Stromal cell of bone marrow (primary cell): Measurements from ENCODE around the gene IFFO2.

ENCODE experiments used
- DNase-seq: peaks from one replicate; pipeline ENCODE4 v3.0.0-alpha.2; 2012; ENCODE audit warnings: low read depth

The IFFO2 gene

DNA sequence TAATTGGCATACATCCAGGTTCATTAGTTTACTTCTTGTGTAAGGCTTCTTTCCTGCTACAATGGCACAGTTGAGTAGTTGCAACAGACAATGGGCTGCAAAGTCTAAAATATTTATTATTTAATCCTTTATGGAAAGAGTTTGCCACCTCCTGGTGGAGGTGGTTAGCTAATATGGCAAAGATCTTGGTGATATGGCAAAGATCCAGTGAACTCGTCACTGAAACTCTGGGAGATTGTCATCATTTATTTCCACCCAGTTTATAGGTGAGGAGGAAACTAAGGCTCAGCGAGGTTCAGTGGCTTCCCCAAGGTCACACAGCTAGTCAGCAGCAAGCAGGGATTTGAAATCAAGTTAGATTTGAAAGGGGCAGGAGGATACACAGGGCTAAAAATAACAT, 16.1 kb upstream of the IFFO2 start:
- no peak for DNase-seq

- no peak for DNase-seq
Measured at GRCh38 chr1:18970762-18971161, 14.3 kb upstream of the IFFO2 start.

DNA sequence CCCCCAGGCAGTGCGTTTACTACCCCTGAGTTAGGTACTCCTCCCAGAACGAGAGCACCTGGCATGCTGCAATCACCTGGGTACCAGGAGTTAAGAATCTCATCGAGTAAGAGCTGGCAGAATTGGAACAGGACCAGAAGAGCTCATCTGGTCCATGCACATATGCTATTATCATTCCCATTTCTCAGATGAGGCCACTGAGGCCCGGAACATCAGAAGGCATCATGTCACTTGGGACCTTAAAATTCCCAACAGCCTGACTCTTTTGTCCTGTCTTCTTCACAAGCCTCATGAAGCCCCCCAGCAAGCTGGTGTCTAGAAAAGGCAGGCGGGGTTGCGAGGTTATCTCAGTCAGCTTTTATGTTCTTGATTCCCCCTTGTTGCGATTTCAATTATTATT, 13.9 kb upstream of the IFFO2 start:
- DNase-seq = no peak

DNA sequence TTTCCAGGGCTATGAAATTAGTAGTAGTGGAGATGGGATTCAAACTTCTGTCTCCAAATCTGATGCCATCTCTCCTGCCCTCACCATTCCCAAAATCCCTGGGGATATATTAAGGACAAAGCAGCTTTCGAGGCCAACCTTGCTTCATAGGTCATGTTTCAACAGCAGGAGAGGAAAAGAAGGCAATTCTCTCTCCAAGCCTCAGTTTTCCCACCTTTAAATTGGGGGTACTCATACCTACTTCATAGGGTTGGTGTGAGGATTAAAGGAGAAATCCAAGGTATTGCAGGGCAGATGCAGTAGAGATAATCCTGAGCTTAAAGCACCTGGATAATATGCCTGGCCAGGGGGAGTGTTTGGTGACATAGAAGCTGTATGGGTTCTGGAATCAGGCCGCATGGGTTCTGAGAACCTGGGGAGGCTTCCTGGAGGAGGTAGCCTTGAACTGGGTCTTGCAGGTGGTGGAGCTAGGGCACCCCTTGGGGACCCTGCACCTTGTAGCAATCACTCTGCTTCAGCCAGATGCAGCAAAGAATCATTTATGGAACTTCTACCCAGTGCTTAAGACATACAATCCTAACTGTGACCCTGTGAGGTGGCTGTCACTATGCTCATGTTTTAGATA, 10.7 kb upstream of the IFFO2 start:
- DNase-seq = no peak

- DNase-seq = no peak
Measured at GRCh38 chr1:18965206-18966173, 9.0 kb upstream of the IFFO2 start.

DNA sequence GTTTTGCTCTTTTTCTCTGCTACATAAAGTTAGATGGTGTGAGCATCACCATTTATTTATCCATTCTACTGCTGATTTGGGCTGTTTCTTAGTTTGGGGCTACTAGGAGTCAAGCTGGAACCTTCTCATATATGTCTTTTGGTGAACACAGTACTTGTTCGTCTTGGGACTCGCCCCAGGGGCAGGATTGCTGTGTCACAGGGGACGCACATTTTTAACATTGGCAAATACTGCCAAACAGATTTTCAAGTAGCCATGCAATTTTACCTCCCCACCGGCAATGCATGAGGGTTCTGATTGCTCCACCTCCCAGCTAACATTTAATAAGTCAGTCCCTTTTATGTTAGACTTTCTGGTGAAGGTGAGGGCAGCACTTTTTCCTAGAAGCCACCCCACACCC, 7.5 kb upstream of the IFFO2 start:
- DNase-seq = no peak

DNA sequence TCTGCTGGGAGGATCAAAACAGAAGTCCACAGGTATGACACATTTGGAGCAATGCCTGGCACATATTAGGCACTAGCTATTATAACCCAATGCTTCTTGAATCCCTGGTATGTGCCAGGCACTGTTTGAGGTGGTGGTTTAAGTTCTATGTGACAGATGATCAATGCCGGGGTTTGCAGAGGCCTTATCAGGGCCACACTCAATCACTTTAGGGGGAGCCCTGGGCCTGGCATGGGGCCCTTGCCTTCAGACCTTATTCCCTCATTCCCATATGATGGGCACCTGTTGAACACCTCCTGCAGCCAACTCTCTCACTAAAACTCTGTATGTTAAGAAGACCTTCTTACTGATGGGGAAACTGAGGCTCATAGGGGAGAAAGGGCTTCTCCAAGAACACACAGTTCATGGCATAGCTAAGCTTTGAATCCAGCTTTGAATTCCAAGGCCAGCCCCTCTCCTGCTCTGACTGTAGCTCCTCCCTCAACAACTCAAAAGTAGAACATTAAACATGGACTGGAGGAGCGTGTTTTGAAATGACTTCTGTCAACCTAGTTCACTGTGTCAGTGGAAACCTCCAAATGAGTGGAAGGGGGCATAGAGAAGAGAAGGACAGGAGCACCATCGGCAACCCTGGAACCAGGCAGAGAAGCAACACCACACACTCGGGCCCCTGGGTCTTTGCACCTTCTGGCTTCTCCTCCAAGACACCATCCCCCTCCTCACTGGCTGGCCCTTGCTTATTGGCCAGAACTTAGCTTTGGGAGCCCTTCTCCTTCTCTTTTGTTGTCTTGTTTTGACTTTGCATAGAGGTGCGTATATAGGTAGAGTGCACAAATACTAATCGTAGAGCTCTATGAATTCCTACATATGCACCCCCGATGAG, 6.6 kb upstream of the IFFO2 start:
- no peak for DNase-seq

GRCh38 chr1:18962121-18962721, 5.7 kb upstream of the IFFO2 start:
- DNase-seq = no peak

DNA sequence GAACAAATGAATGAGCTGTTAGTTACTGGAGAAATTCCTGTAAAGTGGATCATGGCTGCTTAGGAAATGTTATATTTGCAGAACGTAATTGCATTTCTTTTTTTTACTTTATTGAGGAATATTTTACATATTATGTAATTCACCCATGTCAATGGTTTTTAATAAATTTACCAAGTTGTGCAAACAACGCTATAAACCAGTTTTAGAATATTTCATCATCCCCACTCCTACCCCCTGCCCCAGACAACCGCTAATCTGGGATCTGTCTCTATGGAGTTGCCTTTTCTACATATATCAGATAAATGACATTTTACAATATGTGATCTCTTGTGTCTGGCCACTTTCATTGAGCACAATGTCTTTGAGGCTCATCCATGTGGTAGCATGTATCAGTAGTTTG, 4.3 kb upstream of the IFFO2 start:
- no peak for DNase-seq

- DNase-seq = no peak
Measured at GRCh38 chr1:18960409-18960808, 3.9 kb upstream of the IFFO2 start.

- no peak for DNase-seq
Measured at GRCh38 chr1:18959591-18959990, 3.1 kb upstream of the IFFO2 start.

- no peak for DNase-seq
Measured at GRCh38 chr1:18957532-18958300, 1.2 kb upstream of the IFFO2 start.

GRCh38 chr1:18957136-18957521, 653 bp upstream of the IFFO2 start:
- DNase-seq = no peak

DNA sequence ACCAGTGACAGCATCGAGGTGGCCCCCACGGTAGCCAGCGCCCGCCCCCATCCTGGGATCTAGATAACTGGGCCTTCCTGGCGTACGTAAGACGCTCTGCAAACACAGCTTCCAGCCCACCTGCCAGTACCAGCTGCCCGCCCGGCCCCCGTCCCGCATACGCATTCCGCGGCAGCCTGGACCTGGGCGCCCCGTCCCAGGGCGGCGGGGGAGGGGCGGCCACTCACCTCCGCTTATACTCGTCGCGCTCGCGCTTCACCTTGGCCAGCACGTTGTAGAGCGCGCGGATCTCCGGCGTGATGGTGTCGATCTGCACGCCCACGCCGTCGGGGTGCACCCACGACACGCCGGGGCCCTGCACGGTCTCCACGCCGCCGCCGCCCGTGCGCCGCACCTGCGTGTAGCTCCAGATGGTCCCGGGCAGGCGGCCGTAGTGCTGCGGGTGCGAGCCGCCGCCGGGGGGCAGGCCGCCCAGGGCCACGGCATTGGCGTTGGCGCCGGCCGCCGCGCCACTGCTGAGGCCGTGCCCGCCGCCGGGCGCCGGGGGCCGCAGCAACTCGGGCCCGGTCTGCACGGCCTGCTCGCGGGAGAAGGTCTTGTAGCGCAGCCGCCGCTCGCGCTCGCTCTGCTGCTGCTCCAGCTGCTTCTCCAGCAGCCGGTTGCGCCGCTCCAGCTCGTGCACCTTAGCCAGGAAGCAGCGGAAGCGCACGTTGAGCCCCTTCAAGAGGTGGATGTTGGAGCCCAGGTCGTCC, 859 bp downstream of the IFFO2 start:
- DNase-seq = no peak

DNA sequence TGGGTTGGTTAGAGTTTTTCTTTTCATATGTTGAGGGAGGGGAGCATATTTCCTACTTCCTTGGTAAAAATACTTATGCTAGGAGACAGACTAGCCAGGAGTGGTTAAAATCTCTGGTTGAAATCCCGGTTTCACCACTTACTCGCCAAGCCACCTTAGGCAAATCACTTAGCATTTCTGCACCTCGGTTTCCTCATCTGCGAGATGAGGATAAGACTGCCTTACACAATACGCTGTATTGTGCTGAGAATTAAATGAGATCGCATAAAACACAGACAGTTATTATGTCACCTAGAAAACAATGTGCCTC, 1.4 kb downstream of the IFFO2 start:
- no peak for DNase-seq

DNA sequence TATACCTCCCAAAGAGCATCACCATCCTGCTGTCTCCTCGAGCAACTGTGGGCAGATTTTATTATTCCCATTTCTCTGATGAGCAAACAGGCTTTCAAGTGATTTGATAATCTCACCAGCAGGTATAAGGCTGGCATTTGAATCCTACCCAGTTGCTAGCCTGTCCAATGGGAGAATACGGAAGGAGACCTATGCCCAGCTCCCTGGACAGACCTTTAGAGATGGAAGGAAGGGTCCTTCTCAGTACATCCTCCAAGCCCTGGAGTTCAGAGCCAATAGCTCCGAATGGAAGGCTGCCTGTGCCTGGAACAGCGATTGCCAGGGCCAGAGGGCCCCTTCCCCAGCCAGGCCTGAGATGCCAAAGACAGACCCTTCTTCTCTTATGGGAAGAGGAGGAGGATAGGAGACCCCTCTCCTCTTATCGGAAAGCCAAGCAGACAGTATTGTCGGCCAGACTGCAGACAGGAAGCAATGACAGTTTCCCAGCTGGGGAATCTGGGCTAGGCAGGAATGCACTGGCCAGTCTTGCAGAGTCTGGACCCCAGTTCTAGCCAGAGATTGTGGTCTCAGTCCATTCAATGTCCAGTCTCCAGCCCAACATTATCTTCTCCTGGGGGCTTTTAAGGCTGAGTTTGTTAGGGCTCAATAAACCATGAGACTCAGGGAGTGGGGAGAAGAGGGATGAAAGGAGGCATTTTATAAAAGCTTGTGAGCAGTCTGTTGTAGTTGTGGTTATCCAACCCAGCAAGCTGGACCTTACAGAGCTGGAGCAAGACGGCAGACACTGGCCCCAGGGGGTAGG, 2.0 kb downstream of the IFFO2 start:
- DNase-seq = no peak

GRCh38 chr1:18953731-18954231, 2.7 kb downstream of the IFFO2 start:
- no peak for DNase-seq

- DNase-seq = no peak
Measured at GRCh38 chr1:18951818-18952391, 4.6 kb downstream of the IFFO2 start.

GRCh38 chr1:18951416-18951815, 5.1 kb downstream of the IFFO2 start:
- DNase-seq = no peak
